GM12878 (cell line): ENCODE measurements around the gene PRRG4. TPM values are rescaled to one million over a fixed set of nuclear protein-coding genes. Genes with fewer than 3 reads are reported as not detected.

Experiments
- ASH2L ChIP-seq: fragments of 300-600, 200-600 bp; sonication (generic); IDR thresholded peaks from 2 replicates; pipeline ENCODE4 v1.6.1; 2017; ENCODE audit warnings: low read depth, mild to moderate bottlenecking, borderline replicate concordance
- BCL11A ChIP-seq: IDR thresholded peaks from 2 replicates; pipeline ENCODE4 v1.6.1; 2011; ENCODE audit warnings: low read depth, low read length
- BMI1 ChIP-seq: fragments of 450-650 bp; IDR thresholded peaks from 2 replicates; pipeline ENCODE4 v1.6.1; 2016; ENCODE audit warnings: mild to moderate bottlenecking, moderate library complexity, borderline replicate concordance
- CBX5 ChIP-seq: sonication (generic); IDR thresholded peaks from 2 replicates; pipeline ENCODE4 v1.6.1; 2016; ENCODE audit warnings: low read depth, moderate library complexity, mild to moderate bottlenecking, inconsistent platforms
- CEBPB ChIP-seq, 2 experiments: fragments of 150-350 bp in 1 of 2; IDR thresholded peaks; 2 replicates each; pipeline ENCODE4 v1.6.1; 2012 to 2014; ENCODE audit warnings: low read depth in 2 of 2, low read length in 2 of 2, borderline replicate concordance in 1 of 2, inconsistent platforms in 1 of 2
- CTCF ChIP-seq, 3 experiments: IDR thresholded peaks in 2 of 3; conservative IDR thresholded peaks in 1 of 3; 2 replicates each; pipeline ENCODE4 v1.5.1; 2011; ENCODE audit warnings: low read depth in 3 of 3, low read length in 3 of 3, mild to moderate bottlenecking in 3 of 3, control low read depth in 2 of 3, moderate library complexity in 2 of 3, inconsistent platforms in 1 of 3, mixed read lengths in 1 of 3; ENCODE audit not compliant: control insufficient read depth in 2 of 3, insufficient read depth in 1 of 3; ENCODE audit errors: extremely low read depth in 1 of 3
- EED ChIP-seq: sonication (generic); IDR thresholded peaks from 2 replicates; pipeline ENCODE4 v1.6.1; 2016; ENCODE audit warnings: antibody characterized with exemption, low read depth
- EP300 ChIP-seq, 2 experiments: fragments of 150-350 bp in 1 of 2; IDR thresholded peaks; 2 replicates each; pipeline ENCODE4 v1.6.1; 2011 to 2012; ENCODE audit warnings: low read depth in 2 of 2, low read length in 2 of 2, borderline replicate concordance in 1 of 2, improper control_type of control experiment in 1 of 2, inconsistent platforms in 1 of 2; ENCODE audit not compliant: control insufficient read depth in 1 of 2
- FOS ChIP-seq: IDR thresholded peaks from 3 replicates; pipeline ENCODE4 v1.6.1; 2011; ENCODE audit warnings: borderline replicate concordance; ENCODE audit not compliant: insufficient read length; ENCODE audit errors: extremely low read depth
- JUNB ChIP-seq: IDR thresholded peaks from 2 replicates; pipeline ENCODE4 v1.6.1; 2016; ENCODE audit warnings: antibody characterized with exemption, mild to moderate bottlenecking
- KDM1A ChIP-seq: fragments of 200-600 bp; sonication (generic); IDR thresholded peaks from 2 replicates; pipeline ENCODE4 v1.6.1; 2016; ENCODE audit warnings: borderline replicate concordance
- MTA3 ChIP-seq: IDR thresholded peaks from 2 replicates; pipeline ENCODE4 v1.6.1; 2012; ENCODE audit warnings: low read length, inconsistent platforms, borderline replicate concordance
- MYC ChIP-seq: IDR thresholded peaks from 2 replicates; pipeline ENCODE4 v1.6.1; 2011; ENCODE audit warnings: mild to moderate bottlenecking, low read length, moderate library complexity, inconsistent platforms; ENCODE audit not compliant: insufficient read depth, insufficient replicate concordance, insufficient read length, severe bottlenecking
- NR2C1 ChIP-seq: fragments of 450-650 bp; IDR thresholded peaks from 2 replicates; pipeline ENCODE4 v1.6.1; 2017; ENCODE audit warnings: antibody characterized with exemption, mild to moderate bottlenecking, moderate library complexity
- NR2C2 ChIP-seq: IDR thresholded peaks from 2 replicates; pipeline ENCODE4 v1.6.1; 2011; ENCODE audit warnings: borderline replicate concordance, low read depth; ENCODE audit not compliant: control insufficient read depth, insufficient read length
- RCOR1 ChIP-seq: conservative IDR thresholded peaks from 2 replicates; pipeline ENCODE4 v1.6.1; 2012; ENCODE audit warnings: low read depth, low read length, improper control_type of control experiment
- SMARCA5 ChIP-seq: fragments of 450-650 bp; IDR thresholded peaks from 2 replicates; pipeline ENCODE4 v1.6.1; 2017; ENCODE audit warnings: mild to moderate bottlenecking
- SMC3 ChIP-seq: IDR thresholded peaks from 2 replicates; pipeline ENCODE4 v1.6.1; 2011; ENCODE audit warnings: low read length, improper control_type of control experiment, borderline replicate concordance
- STAT3 ChIP-seq: IDR thresholded peaks from 2 replicates; pipeline ENCODE4 v1.6.1; 2011; ENCODE audit warnings: low read depth, low read length, improper control_type of control experiment
- WRNIP1 ChIP-seq: IDR thresholded peaks from 2 replicates; pipeline ENCODE4 v1.6.1; 2011; ENCODE audit warnings: low read depth, low read length, improper control_type of control experiment, borderline replicate concordance
- YBX1 ChIP-seq: fragments of 450-650 bp; IDR thresholded peaks from 2 replicates; pipeline ENCODE4 v1.6.1; 2016; ENCODE audit warnings: antibody characterized with exemption
- YY1 ChIP-seq: IDR thresholded peaks from 2 replicates; pipeline ENCODE4 v1.6.1; 2011; ENCODE audit warnings: low read depth, mild to moderate bottlenecking, low read length
- ZBTB40 ChIP-seq: fragments of 450-650 bp; IDR thresholded peaks from 2 replicates; pipeline ENCODE4 v1.6.1; 2016; ENCODE audit warnings: mild to moderate bottlenecking, moderate library complexity, borderline replicate concordance
- ZNF217 ChIP-seq: fragments of 450-650 bp; IDR thresholded peaks from 2 replicates; pipeline ENCODE4 v1.6.1; 2017; ENCODE audit warnings: antibody characterized with exemption, mild to moderate bottlenecking
- polyA plus RNA-seq, 11 experiments: library from polyadenylated mRNA; depleted of rRNA in 4 of 11; unstranded in 6 of 11; stranded (reverse) in 5 of 11; fragments of >200 nt; fragmentation: Nextera tagmentation in 4 of 11; fragmentation: Illumina TruSeq in 1 of 11; extraction: Ambion mirVana in 4 of 11; extraction: Trizol in 1 of 11; gene quantifications; 1 replicate in 1 of 11; 2 replicates in 10 of 11; pipeline versions ENCODE4 v1.2.1 to v1.2.3, GENCODE V29; 2011 to 2016; ENCODE audit warnings: inconsistent platforms in 2 of 11, missing spikeins in 2 of 11, low read depth in 1 of 11
- total RNA-seq, 4 experiments: library from RNA; depleted of rRNA in 3 of 4; stranded (reverse); fragments of >200 nt in 3 of 4; fragmentation: Illumina TruSeq in 1 of 4; extraction: Trizol in 1 of 4; gene quantifications; 2 replicates each; pipeline versions ENCODE4 v1.2.1 to v1.2.3, GENCODE V29; 2013 to 2021

The PRRG4 gene
- total and polyA plus RNA-seq, 10 of the 15 experiments (the other 5 are each of a cell fraction or from before 2014, with no cell fraction given) = 0.55 to 4.9 (median 1.9) TPM

GRCh38 chr11:32821917-32822560, 7.7 kb upstream of the PRRG4 start (continued):
- TF ChIP-seq WRNIP1 = no peak
- TF ChIP-seq SMC3 = no peak
- no peak for TF ChIP-seq JUNB
- TF ChIP-seq CBX5 = no peak
- no peak for TF ChIP-seq KDM1A
- TF ChIP-seq CTCF (IDR thresholded peaks at IDR 0.05 in 2 of 3, conservative IDR thresholded peaks at IDR 0.05 in 1 of 3; ENCODE audit: control insufficient read depth in 2 of 3, extremely low read depth in 1 of 3, insufficient read depth in 1 of 3, low read depth in 3 of 3, low read length in 3 of 3) = no peak
- TF ChIP-seq BCL11A = no peak
- TF ChIP-seq ZBTB40 = no peak
- TF ChIP-seq NR2C2 = no peak
- no peak for TF ChIP-seq CEBPB (IDR thresholded peaks at IDR 0.05; ENCODE audit: borderline replicate concordance in 1 of 2, low read depth in 2 of 2, low read length in 2 of 2)
- TF ChIP-seq ZNF217 = no peak
- TF ChIP-seq FOS = no peak
- no peak for TF ChIP-seq RCOR1
- TF ChIP-seq STAT3 = no peak
- no peak for TF ChIP-seq MTA3
- TF ChIP-seq EP300 (IDR thresholded peaks at IDR 0.05; ENCODE audit: borderline replicate concordance in 1 of 2, control insufficient read depth in 1 of 2, low read depth in 2 of 2, low read length in 2 of 2) = peak in 1 of 2 experiments; percentile 47; a peak in 1 of 4 replicates
- no peak for TF ChIP-seq ASH2L
- TF ChIP-seq SMARCA5 = no peak
- no peak for TF ChIP-seq MYC
- TF ChIP-seq YBX1 = no peak
- TF ChIP-seq EED = no peak
- peak; percentile 17; the same call in 1 of the 2 replicates for TF ChIP-seq BMI1
- no peak for TF ChIP-seq YY1
- TF ChIP-seq NR2C1 = no peak
